Measurements from ENCODE around the gene IMMT.

Gene IMMT

GRCh38 chr2:86218124-86218523 lies 22.9 kb upstream of the IMMT start:
- H3K27ac ChIP-seq, result no peak overlapping the region
- TF ChIP-seq Cebpa-rat (IDR thresholded peaks at IDR 0.05), result no peak
- H3K4me3 ChIP-seq, result no peak overlapping the region
- no peak overlapping the region for H3K9ac ChIP-seq
- no peaks in the 10 kb centered on the region for H3K27me3 ChIP-seq
- peaks cover 32% of the 10 kb centered on the region for H3K4me1 ChIP-seq
- H3K36me3 ChIP-seq, result peaks cover 14% of the 10 kb centered on the region
- no peaks in the 10 kb centered on the region for H4K20me1 ChIP-seq
- H3K4me2 ChIP-seq, result peak overlapping the region; percentile 27
- H3K9me3 ChIP-seq, result no peaks in the 10 kb centered on the region

GRCh38 chr2:86216575-86217555 lies 21.6 kb upstream of the IMMT start:
- H3K4me2 ChIP-seq, result peak overlapping the region; percentile 27; the same call in 1 of the 2 replicates
- H3K4me3 ChIP-seq, result no peak overlapping the region
- H3K36me3 ChIP-seq, result peaks cover 27% of the 10 kb centered on the region
- no peaks in the 10 kb centered on the region for H3K27me3 ChIP-seq
- no peaks in the 10 kb centered on the region for H3K9me3 ChIP-seq
- no peaks in the 10 kb centered on the region for H4K20me1 ChIP-seq
- H3K27ac ChIP-seq, result no peak overlapping the region
- TF ChIP-seq Cebpa-rat (IDR thresholded peaks at IDR 0.05), result no peak
- peaks cover 31% of the 10 kb centered on the region for H3K4me1 ChIP-seq
- no peak overlapping the region for H3K9ac ChIP-seq

- Histone ChIP-seq H3K27me3 (no peaks in the 10 kb centered on the region), H3K4me3 (no peak overlapping the region), H3K4me1 (peaks cover 22% of the 10 kb centered on the region), H3K27ac (no peak overlapping the region), H3K36me3 (peaks cover 50% of the 10 kb centered on the region), H3K4me2 (no peak overlapping the region), H3K9me3 (no peaks in the 10 kb centered on the region), H4K20me1 (no peaks in the 10 kb centered on the region), H3K9ac (no peak overlapping the region)
- TF ChIP-seq Cebpa-rat (IDR thresholded peaks at IDR 0.05), result no peak
Observed at GRCh38 chr2:86214503-86214832, 19.2 kb upstream of the IMMT start.

GRCh38 chr2:86213699-86214502 lies 18.6 kb upstream of the IMMT start:
- Histone ChIP-seq H3K36me3 (peaks cover 56% of the 10 kb centered on the region), H3K9me3 (no peaks in the 10 kb centered on the region), H3K4me2 (no peak overlapping the region), H3K27ac (no peak overlapping the region), H3K4me1 (peaks cover 22% of the 10 kb centered on the region), H3K27me3 (no peaks in the 10 kb centered on the region), H4K20me1 (no peaks in the 10 kb centered on the region), H3K9ac (no peak overlapping the region), H3K4me3 (no peak overlapping the region)
- TF ChIP-seq Cebpa-rat (IDR thresholded peaks at IDR 0.05), result no peak

- Histone ChIP-seq H3K27me3 (no peaks in the 10 kb centered on the region), H3K27ac (no peak overlapping the region), H3K9me3 (no peaks in the 10 kb centered on the region), H3K4me3 (no peak overlapping the region), H3K9ac (no peak overlapping the region), H4K20me1 (no peaks in the 10 kb centered on the region), H3K4me2 (no peak overlapping the region), H3K36me3 (peaks cover 64% of the 10 kb centered on the region), H3K4me1 (peaks cover 13% of the 10 kb centered on the region)
- TF ChIP-seq Cebpa-rat (IDR thresholded peaks at IDR 0.05), result no peak
Observed at GRCh38 chr2:86213056-86213455, 17.8 kb upstream of the IMMT start.

GRCh38 chr2:86211796-86212188 lies 16.5 kb upstream of the IMMT start:
- Histone ChIP-seq H4K20me1 (no peaks in the 10 kb centered on the region), H3K4me1 (peaks cover under 1% of the 10 kb centered on the region; the same call in 1 of the 2 replicates), H3K36me3 (peaks cover 77% of the 10 kb centered on the region), H3K4me2 (no peak overlapping the region), H3K9me3 (no peaks in the 10 kb centered on the region), H3K9ac (no peak overlapping the region), H3K27ac (no peak overlapping the region), H3K27me3 (no peaks in the 10 kb centered on the region), H3K4me3 (no peak overlapping the region)
- no peak for TF ChIP-seq Cebpa-rat (IDR thresholded peaks at IDR 0.05)

- Histone ChIP-seq H3K4me1 (no peaks in the 10 kb centered on the region), H3K27me3 (no peaks in the 10 kb centered on the region), H3K4me2 (no peak overlapping the region), H3K9me3 (no peaks in the 10 kb centered on the region), H3K27ac (no peak overlapping the region), H3K36me3 (peaks cover 83% of the 10 kb centered on the region), H3K4me3 (no peak overlapping the region), H4K20me1 (no peaks in the 10 kb centered on the region), H3K9ac (no peak overlapping the region)
- no peak for TF ChIP-seq Cebpa-rat (IDR thresholded peaks at IDR 0.05)
Observed at GRCh38 chr2:86211033-86211795, 16.0 kb upstream of the IMMT start.

GRCh38 chr2:86204458-86204857 lies 9.2 kb upstream of the IMMT start:
- Histone ChIP-seq H3K27me3 (no peaks in the 10 kb centered on the region), H3K9me3 (no peaks in the 10 kb centered on the region), H3K27ac (no peak overlapping the region), H3K4me3 (no peak overlapping the region), H3K4me1 (peaks cover 27% of the 10 kb centered on the region), H3K9ac (no peak overlapping the region), H4K20me1 (peaks cover 19% of the 10 kb centered on the region; the same call in 1 of the 2 replicates), H3K4me2 (peak overlapping the region; percentile 42), H3K36me3 (peaks cover 42% of the 10 kb centered on the region)
- no peak for TF ChIP-seq Cebpa-rat (IDR thresholded peaks at IDR 0.05)

GRCh38 chr2:86203614-86204013 lies 8.4 kb upstream of the IMMT start:
- no peak for TF ChIP-seq Cebpa-rat (IDR thresholded peaks at IDR 0.05)
- H3K9ac ChIP-seq, result no peak overlapping the region
- peak overlapping the region; percentile 48 for H3K4me2 ChIP-seq
- H3K9me3 ChIP-seq, result no peaks in the 10 kb centered on the region
- H3K4me3 ChIP-seq, result no peak overlapping the region
- H3K36me3 ChIP-seq, result peaks cover 34% of the 10 kb centered on the region
- H3K4me1 ChIP-seq, result peaks cover 32% of the 10 kb centered on the region
- no peak overlapping the region for H3K27ac ChIP-seq
- H4K20me1 ChIP-seq, result peaks cover 19% of the 10 kb centered on the region; the same call in 1 of the 2 replicates
- H3K27me3 ChIP-seq, result no peaks in the 10 kb centered on the region
